NCI-H1417 (cell line): ENCODE measurements around the gene NAP1L4.
A peak's percentile ranks its signal among the peaks of the same experiment; 100 is the strongest.

Experiments
- DNase-seq, 3 experiments: peaks; one replicate each; lab custom pipeline; 2025; lab: John Stamatoyannopoulos, UW

The NAP1L4 gene, protein sequence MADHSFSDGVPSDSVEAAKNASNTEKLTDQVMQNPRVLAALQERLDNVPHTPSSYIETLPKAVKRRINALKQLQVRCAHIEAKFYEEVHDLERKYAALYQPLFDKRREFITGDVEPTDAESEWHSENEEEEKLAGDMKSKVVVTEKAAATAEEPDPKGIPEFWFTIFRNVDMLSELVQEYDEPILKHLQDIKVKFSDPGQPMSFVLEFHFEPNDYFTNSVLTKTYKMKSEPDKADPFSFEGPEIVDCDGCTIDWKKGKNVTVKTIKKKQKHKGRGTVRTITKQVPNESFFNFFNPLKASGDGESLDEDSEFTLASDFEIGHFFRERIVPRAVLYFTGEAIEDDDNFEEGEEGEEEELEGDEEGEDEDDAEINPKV

GRCh38 chr11:2992234-2992996, at the start of gene NAP1L4:
Gene NAP1L4, minus strand, starts transcription at chr11:2992329. Its CDS starts 13,109 bp downstream, at chr11:2979220.
- DNase-seq: peak; percentile 96 to 98 (median 97)

GRCh38 chr11:3040881-3041280, 48.8 kb upstream of the NAP1L4 start:
- no peak for DNase-seq

- no peak for DNase-seq
These were observed 45.8 kb upstream of the NAP1L4 start for GRCh38 chr11:3037945-3038271.

- peak; percentile 36 to 83 (median 53) for DNase-seq
These were observed 45.2 kb upstream of the NAP1L4 start for GRCh38 chr11:3037040-3037944.

DNA sequence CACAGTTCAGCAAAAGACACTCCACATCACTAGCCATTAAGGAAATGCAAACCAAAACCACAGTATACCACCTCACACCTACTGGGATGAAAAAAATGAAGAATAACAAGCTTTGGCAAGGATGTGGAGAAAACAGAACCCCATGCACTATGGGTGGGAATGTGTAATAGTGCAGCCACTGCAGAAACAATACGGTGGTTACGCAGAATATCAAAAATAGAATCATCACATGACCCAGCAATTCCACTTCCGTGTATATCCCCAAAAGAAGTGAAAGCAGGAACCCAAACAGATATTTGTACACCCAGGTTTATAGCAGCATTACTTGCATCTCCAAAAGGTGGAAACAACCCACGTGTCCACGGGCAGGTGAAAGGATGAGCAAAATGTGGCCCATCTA, 44.3 kb upstream of the NAP1L4 start:
- no peak for DNase-seq

DNA sequence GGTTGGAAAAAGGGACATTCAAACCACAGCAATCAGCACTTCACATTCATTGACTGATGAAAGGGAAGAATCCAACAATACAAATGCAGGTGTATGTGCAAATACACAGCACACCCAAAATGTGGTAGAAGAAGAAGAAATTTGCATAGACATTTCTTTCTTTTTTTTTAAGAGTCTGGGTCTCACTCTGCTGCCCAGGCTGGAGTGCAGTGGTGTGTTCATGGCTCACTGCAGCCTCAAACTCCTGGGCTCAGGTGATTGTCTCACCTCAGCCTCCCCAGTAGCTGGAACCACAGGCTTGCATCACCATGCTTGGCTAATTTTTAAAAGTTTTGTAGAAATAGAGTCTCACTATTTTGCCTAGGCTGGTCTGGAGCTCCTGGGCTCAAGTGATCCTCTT, 43.2 kb upstream of the NAP1L4 start:
- no peak for DNase-seq

DNA sequence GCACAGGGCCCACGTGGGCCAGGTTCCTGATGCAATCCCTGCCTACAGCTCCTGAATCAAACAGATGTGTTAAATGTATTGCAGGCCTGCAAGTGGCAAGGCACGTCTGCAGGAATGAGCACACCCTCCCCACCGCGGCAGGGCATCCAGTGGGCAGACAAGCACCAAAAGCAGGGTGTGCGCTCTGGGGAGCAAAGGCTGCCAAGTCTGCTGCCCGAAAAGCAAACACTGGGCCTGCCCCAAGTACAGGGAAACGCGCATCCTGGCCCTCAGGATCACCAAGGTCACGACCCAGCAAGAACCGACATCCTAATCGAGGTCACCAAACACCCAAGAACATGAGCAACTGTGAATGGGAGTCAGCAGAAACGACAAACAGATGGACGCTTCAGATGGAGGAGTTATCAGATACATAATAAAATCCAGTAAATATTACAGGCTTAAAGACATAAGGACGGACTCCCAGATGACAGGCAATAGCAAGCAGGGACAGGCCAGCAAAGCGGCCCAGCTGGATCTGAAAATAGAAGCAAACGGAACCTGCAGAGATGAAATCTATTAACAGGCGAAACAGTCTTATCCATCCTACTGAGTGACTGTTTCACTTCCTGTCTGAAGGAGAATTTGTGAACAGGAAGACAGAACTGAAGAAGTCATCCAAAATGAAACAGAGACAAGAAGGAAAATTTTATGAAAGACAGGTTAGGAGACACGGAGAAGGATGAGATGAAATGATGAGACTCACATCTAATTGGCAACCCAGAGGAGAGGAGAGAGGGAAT, 38.4 kb upstream of the NAP1L4 start:
- DNase-seq: no peak

GRCh38 chr11:3028813-3029212, 36.7 kb upstream of the NAP1L4 start:
- DNase-seq: no peak

- no peak for DNase-seq
These were observed 34.7 kb upstream of the NAP1L4 start for GRCh38 chr11:3026803-3027202.

DNA sequence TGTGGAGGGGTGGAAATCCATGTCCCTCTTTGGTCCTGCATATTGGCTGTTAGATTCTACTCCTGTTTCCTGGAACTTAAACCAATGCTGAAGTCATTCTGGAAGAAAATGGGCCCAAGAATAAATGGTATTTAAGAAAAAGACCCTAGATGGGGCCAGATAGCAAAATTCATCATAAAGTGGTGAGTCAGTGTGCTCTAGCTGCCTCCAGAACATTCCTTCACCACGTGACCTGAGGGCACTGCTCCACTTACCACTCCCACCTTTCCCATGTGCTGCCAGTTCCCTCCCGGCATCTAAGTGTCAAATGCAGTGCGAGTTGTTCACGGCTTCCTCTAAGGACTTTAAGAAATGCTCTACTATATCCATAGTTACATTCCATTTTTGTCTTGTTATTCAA, 30.9 kb upstream of the NAP1L4 start:
- DNase-seq: no peak

DNA sequence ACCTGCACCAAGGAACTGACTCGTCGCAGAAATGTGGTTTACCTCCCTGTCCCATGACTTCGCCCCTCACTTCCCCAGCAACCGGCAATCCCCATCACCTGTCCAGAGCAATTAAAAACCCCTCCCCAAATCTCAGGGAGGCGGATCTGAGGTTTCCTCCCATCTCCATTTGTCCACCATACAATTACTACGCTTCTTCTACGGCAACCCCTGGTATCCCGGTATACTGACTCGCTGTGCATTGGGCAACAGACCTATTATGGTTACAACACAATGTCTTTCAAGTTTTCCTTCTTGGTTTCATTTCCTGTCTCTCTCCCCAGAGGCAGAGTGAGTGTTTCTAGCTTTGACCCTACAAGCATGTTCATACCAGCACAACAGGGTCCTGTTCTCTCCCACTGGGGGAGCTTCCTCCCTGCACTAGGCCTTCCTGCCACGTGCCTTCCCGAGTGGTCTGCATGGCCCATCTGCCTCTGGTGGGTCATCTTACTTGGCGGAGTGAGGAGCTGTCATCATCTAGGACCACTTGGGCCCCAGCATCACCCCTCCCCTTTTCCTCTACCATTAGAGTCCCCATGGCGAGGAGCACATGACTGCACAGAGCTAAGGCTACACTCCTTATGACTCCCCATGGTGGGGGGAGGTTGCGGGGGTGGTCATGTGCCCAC, 30.3 kb upstream of the NAP1L4 start:
- DNase-seq: no peak

GRCh38 chr11:3021125-3021524, 29.0 kb upstream of the NAP1L4 start:
- peak in 2 of 3 experiments; percentile 6 to 69 for DNase-seq

DNA sequence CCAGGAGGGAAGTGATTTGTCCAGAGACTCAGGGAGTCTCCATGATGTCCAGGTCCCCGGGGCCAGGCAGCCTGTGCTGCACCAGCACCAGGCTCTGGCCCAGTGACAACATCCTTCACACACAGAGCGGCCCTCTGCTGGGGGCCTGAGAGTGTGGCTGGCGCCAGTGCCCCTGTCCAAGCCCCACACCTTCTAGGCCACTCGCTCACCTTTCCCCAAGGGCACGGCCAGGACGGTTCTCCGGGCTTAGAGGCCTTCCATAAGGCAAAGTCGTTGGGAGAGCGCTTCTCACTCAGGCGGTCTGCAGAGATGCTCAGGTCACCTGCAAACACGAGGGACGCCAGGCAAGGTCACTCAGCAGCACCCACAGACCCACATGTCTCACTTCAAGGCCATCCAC, 27.9 kb upstream of the NAP1L4 start:
- DNase-seq: no peak

- DNase-seq: no peak
These were observed 26.5 kb upstream of the NAP1L4 start for GRCh38 chr11:3018596-3018995.

DNA sequence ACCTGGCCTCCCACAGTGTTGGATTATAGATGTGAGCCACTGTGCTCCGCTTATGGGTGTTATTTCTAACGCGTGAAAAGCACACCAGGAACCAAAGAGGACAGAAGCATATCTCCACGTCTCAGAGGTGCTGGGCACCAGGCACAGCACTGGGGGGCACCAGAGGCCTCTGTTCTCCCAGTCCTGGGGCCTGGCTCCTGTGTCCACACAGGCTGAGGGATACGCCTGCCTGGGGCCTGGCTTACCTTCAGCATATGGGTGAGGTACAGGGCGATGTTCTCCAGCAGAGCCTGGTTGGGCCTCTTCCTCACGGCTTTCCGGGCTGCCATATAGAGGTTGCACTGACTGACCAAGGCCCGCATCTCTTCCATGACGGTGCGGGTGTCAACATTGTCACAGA, 24.7 kb upstream of the NAP1L4 start:
- no peak for DNase-seq

- DNase-seq: no peak
These were observed 23.7 kb upstream of the NAP1L4 start for GRCh38 chr11:3015796-3016195.

- no peak for DNase-seq
These were observed 22.8 kb upstream of the NAP1L4 start for GRCh38 chr11:3014943-3015342.

DNA sequence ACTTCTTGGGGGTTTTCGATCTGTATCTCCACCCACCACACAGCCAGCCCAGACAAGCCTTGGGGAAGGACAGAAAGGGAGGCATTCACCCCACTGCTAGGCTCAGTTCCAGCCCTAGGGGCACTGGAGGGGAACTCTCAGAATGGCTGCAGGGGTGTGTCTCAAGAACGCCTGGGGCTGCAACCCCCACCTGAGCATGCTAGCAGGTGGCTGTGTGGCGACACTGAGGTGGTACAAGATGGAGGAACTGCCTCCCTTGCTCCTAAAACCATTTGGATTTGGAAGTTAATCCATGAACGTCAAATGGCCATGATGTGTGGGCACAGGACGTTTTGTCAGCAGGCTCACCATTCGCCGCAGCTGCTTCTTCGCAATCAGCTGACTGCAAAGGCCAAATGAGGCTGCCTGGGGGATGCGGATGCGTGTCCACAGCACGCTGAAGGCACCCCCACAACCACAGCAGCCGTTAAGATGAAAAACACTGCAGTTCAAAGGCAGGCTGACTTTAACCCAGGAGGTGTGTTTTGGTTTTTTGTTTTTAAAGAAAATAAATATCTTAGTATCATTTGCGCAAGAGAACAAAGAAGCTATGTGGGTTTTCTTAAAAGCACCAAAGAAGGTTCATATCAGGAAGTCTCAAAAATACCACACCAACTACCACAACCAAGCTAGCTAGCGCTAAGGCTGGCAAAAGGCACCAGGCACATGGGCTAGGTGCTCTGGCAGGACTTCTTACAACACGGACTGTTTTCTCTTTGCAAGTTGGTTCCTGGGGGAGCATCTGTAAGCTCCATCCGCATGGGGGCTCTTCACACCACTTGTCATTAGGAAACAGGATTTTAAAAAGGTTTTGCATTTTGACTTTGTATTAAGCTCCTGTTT, 22.2 kb upstream of the NAP1L4 start:
- DNase-seq: no peak

GRCh38 chr11:3011891-3012885, 20.1 kb upstream of the NAP1L4 start:
- no peak for DNase-seq
